DOHH2 (cell line): ENCODE data around the gene ADAMTS7.
"Not testable (repeated sequence)": the region's sequence is repeated elsewhere in the genome, so short reads cannot be mapped to it uniquely, and the experiment has no call there.

Source experiments
- H3F3A ChIP-seq: fragments of 200-600 bp; sonication (generic), shearing (Covaris generic); 2 replicates; pipeline ENCODE4 v1.6.0; 2016; ENCODE audit warnings: antibody characterized with exemption, mild to moderate bottlenecking; ENCODE audit not compliant: control insufficient read depth, insufficient read depth
- H3K27ac ChIP-seq: fragments of 200-600 bp; sonication (generic); 2 replicates; pipeline ENCODE4 v1.5.1; 2014; ENCODE audit warnings: low read depth, mild to moderate bottlenecking, low read length, moderate library complexity
- H3K27me3 ChIP-seq: fragments of 200-600 bp; sonication (generic); 2 replicates; pipeline ENCODE4 v1.6.1; 2014; ENCODE audit warnings: mild to moderate bottlenecking, low read length, mixed read lengths; ENCODE audit not compliant: control insufficient read depth
- H3K36me3 ChIP-seq: fragments of 200-600 bp; sonication (generic); 2 replicates; pipeline ENCODE4 v1.6.1; 2014; ENCODE audit warnings: mild to moderate bottlenecking, low read length, moderate library complexity, mixed read lengths; ENCODE audit not compliant: control insufficient read depth
- H3K4me1 ChIP-seq: fragments of 200-600 bp; sonication (generic); 2 replicates; pipeline ENCODE4 v1.6.1; 2014; ENCODE audit warnings: mild to moderate bottlenecking, low read length, mixed read lengths; ENCODE audit not compliant: control insufficient read depth
- H3K4me2 ChIP-seq: fragments of 200-600 bp; sonication (generic); 2 replicates; pipeline ENCODE4 v1.6.0; 2014; ENCODE audit warnings: mild to moderate bottlenecking, low read length, moderate library complexity
- H3K4me3 ChIP-seq: fragments of 200-600 bp; sonication (generic); 2 replicates; pipeline ENCODE4 v1.5.1; 2014; ENCODE audit warnings: mild to moderate bottlenecking, low read length, mixed read lengths
- H3K79me2 ChIP-seq: fragments of 200-600 bp; sonication (generic); 2 replicates; pipeline ENCODE4 v1.6.1; 2014; ENCODE audit warnings: mild to moderate bottlenecking, low read length, mixed read lengths; ENCODE audit not compliant: control insufficient read depth
- H3K9me2 ChIP-seq: fragments of 200-600 bp; sonication (generic); replicated peaks from 2 replicates; pipeline ENCODE4 v1.6.1; 2014; ENCODE audit warnings: mild to moderate bottlenecking, low read length, mixed read lengths; ENCODE audit not compliant: control insufficient read depth
- H3K9me3 ChIP-seq: fragments of 200-600 bp; sonication (generic); 2 replicates; pipeline ENCODE4 v1.6.1; 2014; ENCODE audit warnings: antibody characterized with exemption, low read length, mixed read lengths; ENCODE audit not compliant: control insufficient read depth, insufficient read depth
- H4K20me1 ChIP-seq: fragments of 200-600 bp; sonication (generic); 2 replicates; pipeline ENCODE4 v1.6.0; 2014; ENCODE audit warnings: low read depth, mild to moderate bottlenecking, antibody characterized with exemption, low read length, moderate library complexity; ENCODE audit not compliant: control insufficient read depth, insufficient read depth
- EZH2phosphoT487 ChIP-seq: fragments of 200-600 bp; sonication (generic); IDR thresholded peaks from 2 replicates; pipeline ENCODE4 v1.6.1; 2017; ENCODE audit warnings: borderline replicate concordance, mild to moderate bottlenecking, antibody characterized with exemption, low read length, moderate library complexity, mixed read lengths
- TF ChIP-seq, protein P1 (sequence below): fragments of 200-600 bp; sonication (generic); IDR thresholded peaks from one replicate; pipeline ENCODE4 v1.5.1; 2014; ENCODE audit warnings: antibody characterized with exemption, mild to moderate bottlenecking, low read depth, low read length; ENCODE audit not compliant: poor library complexity, severe bottlenecking

Gene ADAMTS7

DNA sequence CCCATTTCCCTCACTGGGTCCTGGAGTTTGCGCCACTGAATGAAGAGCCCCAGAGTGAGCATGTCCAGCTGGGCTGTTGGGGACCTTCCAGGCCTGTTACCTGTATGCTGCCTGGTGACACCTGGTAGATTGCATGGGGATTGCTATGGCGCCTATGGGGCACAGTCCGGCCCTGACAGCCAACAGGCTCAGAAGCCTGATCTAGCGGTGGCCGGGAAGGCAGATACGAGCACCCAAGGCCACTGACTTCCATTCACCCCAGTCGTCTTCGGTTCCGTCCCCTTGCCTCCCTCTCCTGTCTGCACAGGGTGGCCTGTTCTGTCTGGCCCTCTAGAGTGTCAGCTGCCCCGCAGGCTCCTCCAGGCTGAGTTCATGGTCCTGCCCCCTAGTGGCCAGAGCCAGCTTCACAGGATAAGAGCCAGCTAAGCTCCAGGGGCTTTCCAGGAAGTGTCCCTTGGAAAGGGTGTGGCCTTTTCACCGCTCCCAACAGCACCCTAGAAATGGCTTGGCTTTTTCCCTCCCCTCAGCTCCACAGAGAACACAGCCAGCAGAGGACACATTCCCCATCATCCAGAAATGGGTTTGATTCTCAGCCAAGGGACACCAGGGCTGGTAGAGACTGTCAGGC is 73.2 kb downstream of the ADAMTS7 start:
- not testable (repeated sequence) for H3K36me3 ChIP-seq, H3K4me1 ChIP-seq, H3K4me2 ChIP-seq, H3F3A ChIP-seq, H4K20me1 ChIP-seq, H3K27me3 ChIP-seq, H3K27ac ChIP-seq, H3K4me3 ChIP-seq, H3K79me2 ChIP-seq, H3K9me3 ChIP-seq, H3K9me2 ChIP-seq
- TF ChIP-seq, protein P1, sequence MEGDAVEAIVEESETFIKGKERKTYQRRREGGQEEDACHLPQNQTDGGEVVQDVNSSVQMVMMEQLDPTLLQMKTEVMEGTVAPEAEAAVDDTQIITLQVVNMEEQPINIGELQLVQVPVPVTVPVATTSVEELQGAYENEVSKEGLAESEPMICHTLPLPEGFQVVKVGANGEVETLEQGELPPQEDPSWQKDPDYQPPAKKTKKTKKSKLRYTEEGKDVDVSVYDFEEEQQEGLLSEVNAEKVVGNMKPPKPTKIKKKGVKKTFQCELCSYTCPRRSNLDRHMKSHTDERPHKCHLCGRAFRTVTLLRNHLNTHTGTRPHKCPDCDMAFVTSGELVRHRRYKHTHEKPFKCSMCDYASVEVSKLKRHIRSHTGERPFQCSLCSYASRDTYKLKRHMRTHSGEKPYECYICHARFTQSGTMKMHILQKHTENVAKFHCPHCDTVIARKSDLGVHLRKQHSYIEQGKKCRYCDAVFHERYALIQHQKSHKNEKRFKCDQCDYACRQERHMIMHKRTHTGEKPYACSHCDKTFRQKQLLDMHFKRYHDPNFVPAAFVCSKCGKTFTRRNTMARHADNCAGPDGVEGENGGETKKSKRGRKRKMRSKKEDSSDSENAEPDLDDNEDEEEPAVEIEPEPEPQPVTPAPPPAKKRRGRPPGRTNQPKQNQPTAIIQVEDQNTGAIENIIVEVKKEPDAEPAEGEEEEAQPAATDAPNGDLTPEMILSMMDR: peak; percentile 65

DNA sequence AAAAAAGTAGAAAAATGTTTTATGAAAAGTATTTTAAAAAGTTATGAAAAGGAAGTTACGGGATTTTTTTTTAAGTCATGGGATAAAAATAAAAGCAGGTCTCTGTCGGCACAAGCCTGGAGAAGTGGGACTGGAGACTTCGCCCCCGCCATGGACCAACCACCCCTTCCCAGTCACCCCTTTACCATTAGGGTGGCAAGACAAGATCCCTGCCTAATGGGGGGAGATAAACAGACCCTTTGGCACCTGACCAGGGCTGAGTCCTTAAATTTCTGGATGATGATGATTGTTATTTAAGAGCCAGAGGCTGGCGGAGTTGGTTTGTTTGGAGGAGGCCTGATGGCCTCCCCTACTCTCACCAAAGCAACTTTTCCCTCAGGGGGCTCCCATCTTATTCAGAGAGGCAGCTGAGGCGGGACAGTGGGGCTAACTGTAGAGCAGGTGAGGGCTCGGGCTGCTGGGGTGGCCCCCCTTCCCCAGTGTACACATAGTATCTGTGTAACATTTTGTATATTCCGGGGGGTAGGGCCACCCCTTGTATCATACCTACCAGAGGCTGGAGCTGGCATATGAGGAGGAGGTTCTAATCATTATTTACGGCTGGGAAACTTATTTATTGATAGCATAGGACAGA is 74.0 kb downstream of the ADAMTS7 start:
- H3K9me2 ChIP-seq: no peaks in the 10 kb centered on the region
- no peak overlapping the region for H3K4me3 ChIP-seq
- H3K79me2 ChIP-seq: no peaks in the 10 kb centered on the region
- 0 out of 2 replicates have a peak, but pooled peaks cover 7% of the 10 kb centered on the region for H3K27me3 ChIP-seq
- H3K4me1 ChIP-seq: peaks cover 9% of the 10 kb centered on the region
- no peak overlapping the region for H3K27ac ChIP-seq
- no peaks in the 10 kb centered on the region for H3F3A ChIP-seq
- H3K9me3 ChIP-seq: no peaks in the 10 kb centered on the region
- no peak overlapping the region for H3K4me2 ChIP-seq
- no peaks in the 10 kb centered on the region for H4K20me1 ChIP-seq
- TF ChIP-seq, protein P1: no peak
- no peak for TF ChIP-seq EZH2phosphoT487
- H3K36me3 ChIP-seq: no peaks in the 10 kb centered on the region

DNA sequence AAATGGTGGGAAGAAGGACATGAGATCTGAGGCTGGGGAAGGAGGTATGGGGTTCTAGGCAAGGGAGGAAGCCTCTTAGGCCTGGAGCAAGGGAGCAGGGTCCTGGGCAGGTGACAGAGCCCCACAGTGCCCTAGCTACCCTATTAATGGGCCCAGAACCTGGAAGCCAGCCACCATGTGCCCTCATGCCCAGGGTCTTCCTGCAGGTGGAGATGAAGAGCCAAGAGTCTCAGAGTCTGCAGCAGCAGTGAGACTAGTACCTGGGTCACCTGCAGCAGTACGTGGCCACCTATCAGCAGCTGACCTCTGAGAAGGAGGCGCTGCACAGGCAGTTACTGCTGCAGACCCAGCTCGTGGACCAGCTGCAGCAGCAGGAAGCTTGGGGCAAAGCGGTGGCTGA is 75.0 kb downstream of the ADAMTS7 start:
- not testable (repeated sequence) for H3K4me2 ChIP-seq, H3K79me2 ChIP-seq, H3K27me3 ChIP-seq

DNA sequence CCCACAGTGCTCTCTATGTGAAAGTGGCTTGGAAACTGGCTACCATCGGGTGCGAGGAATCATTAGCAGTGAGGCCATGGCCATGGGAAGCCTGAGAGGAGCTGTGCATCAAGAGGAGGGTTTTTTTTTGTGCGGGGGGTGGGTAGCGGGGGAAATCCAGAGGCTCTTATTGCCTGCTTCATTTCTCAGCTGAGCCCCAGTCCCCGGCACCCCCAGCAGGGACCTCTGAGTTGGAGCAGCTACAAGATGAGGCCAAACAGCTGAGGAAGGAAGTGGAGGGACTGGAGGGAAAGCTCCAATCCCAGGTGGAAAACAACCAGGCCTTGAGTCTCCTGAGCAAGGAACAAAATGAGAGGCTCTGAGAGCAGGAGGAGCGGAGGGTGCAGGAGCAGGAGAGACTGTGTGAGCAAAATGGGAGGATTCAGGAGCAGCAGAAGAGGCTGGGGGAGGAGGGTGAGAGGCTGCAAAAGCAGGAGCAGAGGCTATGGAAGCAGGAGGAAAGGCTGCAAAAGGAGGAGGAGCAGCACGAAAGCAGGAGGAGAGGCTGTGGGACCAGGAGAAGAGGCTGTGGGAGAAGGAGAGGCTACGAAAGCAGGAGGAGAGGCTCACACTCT is 76.7 kb downstream of the ADAMTS7 start:
- Histone ChIP-seq H3F3A (no peaks in the 10 kb centered on the region), H3K27ac (no peak overlapping the region), H3K9me3 (no peaks in the 10 kb centered on the region), H3K4me3 (no peak overlapping the region), H3K9me2 (no peaks in the 10 kb centered on the region), H3K4me1 (no peaks in the 10 kb centered on the region), H3K4me2 (no peak overlapping the region), H3K36me3 (no peaks in the 10 kb centered on the region), H4K20me1 (no peaks in the 10 kb centered on the region), H3K79me2 (no peaks in the 10 kb centered on the region), H3K27me3 (0 out of 2 replicates have a peak, but pooled peaks cover 3% of the 10 kb centered on the region)
- TF ChIP-seq, protein P1: no peak
- no peak for TF ChIP-seq EZH2phosphoT487

More for the DNA sequence above, 75.0 kb downstream of the ADAMTS7 start:
- H3K9me3 ChIP-seq, H3K27ac ChIP-seq, H3F3A ChIP-seq, H3K4me1 ChIP-seq, H4K20me1 ChIP-seq, H3K4me3 ChIP-seq, H3K9me2 ChIP-seq, H3K36me3 ChIP-seq: not testable (repeated sequence)
